OCI-LY1 (cell line): ENCODE data around the gene NRP2.

ENCODE experiments used
- H2AFZ ChIP-seq: fragments of 200-600 bp; sonication (generic), shearing (Covaris generic); 2 replicates; pipeline ENCODE4 v1.6.0; 2014; ENCODE audit warnings: antibody characterized with exemption, mild to moderate bottlenecking, low read length
- H3F3A ChIP-seq: fragments of 200-600 bp; sonication (generic), shearing (Covaris generic); 2 replicates; pipeline ENCODE4 v1.6.0; 2014; ENCODE audit warnings: mild to moderate bottlenecking, antibody characterized with exemption, low read length, moderate library complexity; ENCODE audit not compliant: insufficient read depth
- H3K27ac ChIP-seq: fragments of 200-600 bp; sonication (generic); 2 replicates; pipeline ENCODE4 v1.5.1; 2014; ENCODE audit warnings: low read length, mixed run types, mild to moderate bottlenecking, low read depth; ENCODE audit not compliant: poor library complexity, severe bottlenecking
- H3K27me3 ChIP-seq: fragments of 200-600 bp; sonication (generic); 2 replicates; pipeline ENCODE4 v1.6.0; 2014; ENCODE audit warnings: antibody characterized with exemption, mild to moderate bottlenecking, low read length, moderate library complexity; ENCODE audit not compliant: insufficient read depth
- H3K36me3 ChIP-seq: fragments of 200-600 bp; sonication (generic); 2 replicates; pipeline ENCODE4 v1.6.1; 2014; ENCODE audit warnings: mild to moderate bottlenecking, antibody characterized with exemption, low read length, moderate library complexity, mixed read lengths; ENCODE audit not compliant: insufficient read depth
- H3K4me1 ChIP-seq: fragments of 200-600 bp; sonication (generic); 2 replicates; pipeline ENCODE4 v1.5.1; 2014; ENCODE audit warnings: mild to moderate bottlenecking, low read length, moderate library complexity; ENCODE audit not compliant: insufficient read depth, severe bottlenecking
- H3K4me2 ChIP-seq: fragments of 200-600 bp; sonication (generic), shearing (Covaris generic); 2 replicates; pipeline ENCODE4 v1.6.1; 2014; ENCODE audit warnings: low read length
- H3K4me3 ChIP-seq: fragments of 200-600 bp; sonication (generic); 2 replicates; pipeline ENCODE4 v1.5.1; 2014; ENCODE audit warnings: low read length, low read depth, mild to moderate bottlenecking, mixed read lengths; ENCODE audit not compliant: poor library complexity, severe bottlenecking
- H3K79me2 ChIP-seq: fragments of 200-600 bp; shearing (Covaris generic); 2 replicates; pipeline ENCODE4 v1.6.1; 2016; ENCODE audit warnings: mixed run types, low read length, mixed read lengths; ENCODE audit not compliant: insufficient read depth
- H3K9ac ChIP-seq: fragments of 200-600 bp; sonication (generic), shearing (Covaris generic); 2 replicates; pipeline ENCODE4 v1.6.1; 2014; ENCODE audit warnings: mild to moderate bottlenecking, low read length, mixed read lengths
- H3K9me2 ChIP-seq: fragments of 200-600 bp; sonication (generic), shearing (Covaris generic); 2 replicates; pipeline ENCODE4 v1.6.1; 2014; ENCODE audit warnings: low read depth, mild to moderate bottlenecking, low read length, mixed read lengths
- H3K9me3 ChIP-seq: fragments of 200-600 bp; shearing (Covaris generic); 2 replicates; pipeline ENCODE4 v1.6.1; 2014; ENCODE audit warnings: low read length, mixed read lengths
- H4K20me1 ChIP-seq: fragments of 200-600 bp; sonication (generic), shearing (Covaris generic); 2 replicates; pipeline ENCODE4 v1.6.0; 2016; ENCODE audit warnings: mild to moderate bottlenecking, low read length; ENCODE audit not compliant: insufficient read depth
- EZH2 ChIP-seq: fragments of 200-600 bp; sonication (generic), shearing (Covaris generic); IDR thresholded peaks from 2 replicates; pipeline ENCODE4 v1.8.0; 2017; ENCODE audit warnings: borderline replicate concordance, mixed run types, mild to moderate bottlenecking, antibody characterized with exemption, low read length, moderate library complexity, mixed read lengths
- TF ChIP-seq, protein P1 (sequence below): fragments of 200-600 bp; sonication (generic), shearing (Covaris generic); IDR thresholded peaks from 2 replicates; pipeline ENCODE4 v1.5.1; 2017; ENCODE audit warnings: mild to moderate bottlenecking, antibody characterized with exemption, low read length, moderate library complexity, mixed read lengths

The NRP2 gene

DNA sequence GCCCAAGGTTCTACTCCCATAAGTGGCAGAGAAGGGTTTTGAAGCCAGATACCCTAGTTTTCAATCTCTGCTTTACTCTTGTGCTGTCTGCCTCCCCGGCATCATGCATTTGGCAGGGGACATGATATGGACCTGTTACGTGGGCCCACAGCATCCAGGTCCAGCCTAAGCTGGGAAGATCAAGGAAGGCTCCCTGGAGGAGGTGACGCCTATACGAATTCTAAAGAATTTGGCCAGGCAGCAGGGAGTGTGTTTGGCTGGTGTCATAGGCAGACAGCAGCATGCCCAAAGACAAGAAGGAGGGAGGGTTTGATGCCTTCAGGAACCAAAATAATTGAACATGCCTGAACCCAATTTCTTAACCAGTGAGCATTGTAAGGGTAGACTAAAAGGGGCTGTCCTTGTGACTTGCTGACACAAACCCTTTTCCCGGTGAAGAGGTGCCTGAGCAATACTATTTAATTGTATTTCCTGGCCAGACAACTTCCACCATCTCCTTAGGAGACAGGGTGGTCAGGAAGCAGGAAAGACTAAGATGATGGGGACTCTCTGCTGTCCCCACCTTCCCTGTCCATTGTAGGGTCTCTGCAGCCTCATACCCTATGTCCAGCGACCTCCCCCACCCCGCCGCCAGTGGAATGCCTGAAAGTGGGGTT lies 21.3 kb downstream of the NRP2 start:
- Histone ChIP-seq H3K27ac (no peak overlapping the region), H3K4me2 (no peak overlapping the region), H3K9me2 (no peaks in the 10 kb centered on the region), H4K20me1 (no peaks in the 10 kb centered on the region), H3K36me3 (no peaks in the 10 kb centered on the region), H3K9me3 (no peaks in the 10 kb centered on the region), H3K9ac (no peak overlapping the region), H3K79me2 (no peaks in the 10 kb centered on the region), H3K4me3 (no peak overlapping the region), H3K4me1 (peaks cover 64% of the 10 kb centered on the region), H2AFZ (no peak overlapping the region), H3F3A (no peaks in the 10 kb centered on the region), H3K27me3 (no peaks in the 10 kb centered on the region)
- no peak for TF ChIP-seq EZH2
- TF ChIP-seq, protein P1, sequence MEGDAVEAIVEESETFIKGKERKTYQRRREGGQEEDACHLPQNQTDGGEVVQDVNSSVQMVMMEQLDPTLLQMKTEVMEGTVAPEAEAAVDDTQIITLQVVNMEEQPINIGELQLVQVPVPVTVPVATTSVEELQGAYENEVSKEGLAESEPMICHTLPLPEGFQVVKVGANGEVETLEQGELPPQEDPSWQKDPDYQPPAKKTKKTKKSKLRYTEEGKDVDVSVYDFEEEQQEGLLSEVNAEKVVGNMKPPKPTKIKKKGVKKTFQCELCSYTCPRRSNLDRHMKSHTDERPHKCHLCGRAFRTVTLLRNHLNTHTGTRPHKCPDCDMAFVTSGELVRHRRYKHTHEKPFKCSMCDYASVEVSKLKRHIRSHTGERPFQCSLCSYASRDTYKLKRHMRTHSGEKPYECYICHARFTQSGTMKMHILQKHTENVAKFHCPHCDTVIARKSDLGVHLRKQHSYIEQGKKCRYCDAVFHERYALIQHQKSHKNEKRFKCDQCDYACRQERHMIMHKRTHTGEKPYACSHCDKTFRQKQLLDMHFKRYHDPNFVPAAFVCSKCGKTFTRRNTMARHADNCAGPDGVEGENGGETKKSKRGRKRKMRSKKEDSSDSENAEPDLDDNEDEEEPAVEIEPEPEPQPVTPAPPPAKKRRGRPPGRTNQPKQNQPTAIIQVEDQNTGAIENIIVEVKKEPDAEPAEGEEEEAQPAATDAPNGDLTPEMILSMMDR, result no peak

DNA sequence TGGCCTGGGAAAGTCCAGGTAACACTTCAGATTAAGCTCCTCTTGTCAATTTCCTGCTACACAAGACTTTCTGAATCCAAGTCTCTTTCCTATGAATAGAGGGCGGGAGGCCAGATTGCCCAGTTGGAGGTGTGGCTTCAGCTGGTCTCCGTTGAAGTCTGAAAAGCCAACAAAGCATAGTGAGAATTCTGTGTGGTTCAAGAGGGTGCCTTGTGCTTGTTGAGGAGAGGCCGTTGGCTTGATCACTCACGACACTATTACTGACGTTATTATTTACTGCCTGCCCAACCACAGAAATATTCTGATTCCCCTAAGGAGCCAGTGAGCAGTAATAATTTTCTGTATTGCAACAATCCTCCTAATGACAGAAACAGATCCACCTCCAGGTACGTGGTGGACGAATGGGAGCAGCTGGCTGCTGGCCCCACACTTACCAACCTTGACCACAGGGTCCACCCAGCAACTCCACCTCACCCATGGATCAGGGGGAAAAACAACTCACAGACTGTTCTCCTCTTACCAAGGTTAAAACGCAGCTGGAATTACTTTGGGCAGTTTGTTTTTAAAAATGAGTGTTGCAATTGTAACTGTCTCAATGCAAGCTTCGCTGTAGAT lies 21.9 kb downstream of the NRP2 start:
- Histone ChIP-seq H3F3A (no peaks in the 10 kb centered on the region), H3K4me2 (no peak overlapping the region), H3K9me2 (no peaks in the 10 kb centered on the region), H3K9me3 (no peaks in the 10 kb centered on the region), H3K9ac (no peak overlapping the region), H3K27ac (no peak overlapping the region), H3K4me3 (no peak overlapping the region), H3K27me3 (no peaks in the 10 kb centered on the region), H3K79me2 (no peaks in the 10 kb centered on the region), H2AFZ (no peak overlapping the region), H3K36me3 (no peaks in the 10 kb centered on the region), H3K4me1 (peaks cover 70% of the 10 kb centered on the region), H4K20me1 (no peaks in the 10 kb centered on the region)
- TF ChIP-seq EZH2, result no peak
- TF ChIP-seq, protein P1, result no peak

- Histone ChIP-seq H3K4me1 (peaks cover 59% of the 10 kb centered on the region), H3K9me3 (no peaks in the 10 kb centered on the region), H3K4me2 (peak overlapping the region; percentile 60; the same call in 1 of the 2 replicates), H3K36me3 (no peaks in the 10 kb centered on the region), H3K9ac (peak overlapping the region; percentile 54), H3K27ac (peak overlapping the region; percentile 96), H3F3A (no peaks in the 10 kb centered on the region), H3K27me3 (no peaks in the 10 kb centered on the region), H4K20me1 (no peaks in the 10 kb centered on the region), H3K9me2 (no peaks in the 10 kb centered on the region), H3K4me3 (no peak overlapping the region), H3K79me2 (no peaks in the 10 kb centered on the region), H2AFZ (no peak overlapping the region)
- TF ChIP-seq, protein P1, result no peak
- TF ChIP-seq EZH2, result no peak
Observed at GRCh38 chr2:205705511-205706349, 23.4 kb downstream of the NRP2 start.
